ENCODE measurements around the gene AKT3.

Gene AKT3

DNA sequence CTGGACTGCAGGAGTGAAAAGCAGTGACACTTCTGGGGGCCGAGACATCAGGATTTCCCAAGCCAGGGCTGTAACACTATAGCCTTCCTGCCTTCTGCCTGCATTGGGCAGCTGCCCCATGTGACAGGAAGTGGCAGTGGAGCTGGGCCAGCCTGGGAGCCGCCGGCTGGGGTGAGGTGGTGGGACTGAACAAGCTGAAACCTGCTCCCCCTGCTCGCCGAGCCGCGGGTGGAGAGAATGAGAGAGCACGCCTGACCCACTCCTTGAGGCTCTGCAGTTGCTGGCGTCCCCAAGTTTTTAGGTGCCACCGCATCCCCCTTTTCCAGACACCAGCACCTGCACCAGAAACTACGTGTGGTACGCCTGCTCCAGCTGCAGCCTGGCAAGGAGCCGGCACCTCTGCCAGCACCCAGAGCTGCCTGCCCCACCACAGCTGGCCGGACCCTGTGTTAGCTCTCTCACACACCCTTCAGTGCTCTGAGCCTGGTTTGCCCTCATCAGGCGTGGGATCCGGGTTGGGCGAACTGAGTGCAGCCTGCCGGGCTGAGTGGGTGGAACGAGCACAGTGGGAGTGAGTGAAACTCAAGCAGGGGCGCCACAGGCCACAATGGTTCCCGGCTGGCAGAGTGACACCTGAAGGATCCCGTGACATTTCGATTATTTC lies 119.4 kb downstream of the AKT3 start:
- DNase-seq: no peak

DNA sequence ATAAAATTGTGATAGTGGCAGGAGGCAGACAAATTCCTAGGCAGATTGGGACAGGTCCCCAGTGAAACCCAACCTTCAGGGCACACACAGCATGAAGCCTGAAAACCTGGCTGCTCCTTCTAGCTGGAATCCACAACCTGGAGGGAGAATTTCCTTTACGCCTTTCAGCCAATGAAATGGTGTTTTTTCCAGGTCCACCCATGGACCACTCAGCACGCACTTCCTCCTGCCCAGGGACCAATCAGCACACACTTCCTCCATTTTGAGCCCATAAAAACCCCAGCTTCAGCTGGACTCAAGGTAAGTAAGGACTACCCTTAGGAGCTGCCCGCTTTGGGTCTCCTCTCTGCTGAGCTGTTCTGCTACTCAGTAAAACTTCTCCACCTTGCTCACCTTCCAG lies 120.1 kb downstream of the AKT3 start:
- peak; percentile 95 for DNase-seq

DNA sequence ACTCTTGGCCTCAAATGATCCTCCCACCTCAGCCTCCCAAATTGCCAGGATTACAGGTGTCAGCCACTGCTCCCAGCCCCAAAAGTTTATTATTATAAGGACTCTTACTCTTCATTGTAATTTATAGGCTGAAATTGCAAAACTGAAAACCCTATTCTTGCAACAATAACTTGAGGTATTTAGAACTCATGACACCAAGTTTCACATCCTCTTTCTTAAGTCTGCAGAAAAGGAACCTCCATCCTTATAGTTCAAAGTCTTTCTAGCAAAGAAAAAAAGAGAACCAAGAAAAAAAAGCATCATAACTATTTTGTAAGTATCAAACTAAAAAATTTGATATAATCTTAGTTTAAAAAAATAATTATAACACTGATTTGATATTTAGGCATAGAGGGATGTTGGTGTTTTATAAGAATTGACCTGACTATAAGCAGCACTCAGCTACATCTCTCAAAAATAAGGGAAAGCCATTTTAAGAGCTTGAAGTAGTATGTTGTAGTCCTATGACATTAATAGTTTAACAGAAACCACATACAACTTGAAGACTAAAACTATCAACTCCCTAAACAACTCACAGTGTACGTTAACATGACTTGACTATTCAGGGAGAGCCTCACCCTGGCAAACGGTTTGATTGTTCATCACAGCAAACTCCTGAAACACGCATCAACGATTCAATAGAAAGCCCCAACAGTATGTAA lies 122.4 kb downstream of the AKT3 start:
- peak; percentile 97 for DNase-seq

DNA sequence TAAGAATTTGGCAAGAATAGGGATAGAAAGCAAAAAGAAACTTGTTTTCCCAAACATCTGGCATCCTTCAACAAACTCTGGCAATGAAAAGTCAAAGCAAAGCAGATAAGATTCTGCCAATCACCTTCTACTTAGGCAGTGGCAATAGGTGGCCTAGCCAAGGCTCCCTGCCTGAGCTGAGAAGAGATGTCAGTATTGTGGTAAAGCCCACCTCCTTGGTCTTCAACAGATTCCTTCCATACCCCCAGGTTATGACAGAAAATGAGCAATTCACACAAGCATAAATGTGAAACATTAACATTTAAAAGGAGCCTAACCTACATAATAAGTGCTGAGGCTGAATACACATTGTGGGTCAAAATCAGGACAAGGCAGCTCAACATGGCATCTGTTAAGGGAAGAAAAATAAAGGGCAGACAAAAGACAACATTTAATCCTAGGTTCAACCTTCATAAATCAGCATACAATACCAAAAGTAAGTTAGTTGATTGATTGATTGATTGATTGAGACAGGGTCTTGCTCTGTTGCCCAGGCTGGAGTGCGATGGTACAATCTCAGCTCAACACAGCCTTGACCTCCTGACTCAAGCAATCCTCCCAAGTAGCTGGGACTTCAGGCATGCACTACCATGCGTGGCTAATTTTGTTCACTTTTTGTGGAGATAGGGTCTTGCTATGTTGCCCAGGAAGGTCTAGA lies 123.1 kb downstream of the AKT3 start:
- no peak for DNase-seq

DNA sequence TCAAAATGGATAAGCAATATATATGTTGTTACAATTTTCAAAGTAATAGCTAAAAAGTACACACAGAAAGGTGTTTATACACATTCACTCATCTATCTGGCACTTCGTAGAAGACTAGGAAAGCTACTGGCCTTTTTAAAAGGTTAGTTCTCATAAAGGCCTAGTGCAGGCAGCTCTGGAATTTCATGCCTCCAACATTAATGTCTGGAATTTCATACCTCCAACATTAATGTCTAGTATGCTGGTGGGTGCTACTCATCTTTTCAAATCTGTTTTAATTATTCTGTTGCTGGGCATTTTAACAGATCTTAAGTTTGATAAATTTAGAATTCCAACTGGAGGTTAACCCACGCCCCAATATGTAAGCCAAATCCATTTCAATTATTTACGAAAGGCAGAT lies 124.2 kb downstream of the AKT3 start:
- no peak for DNase-seq

DNA sequence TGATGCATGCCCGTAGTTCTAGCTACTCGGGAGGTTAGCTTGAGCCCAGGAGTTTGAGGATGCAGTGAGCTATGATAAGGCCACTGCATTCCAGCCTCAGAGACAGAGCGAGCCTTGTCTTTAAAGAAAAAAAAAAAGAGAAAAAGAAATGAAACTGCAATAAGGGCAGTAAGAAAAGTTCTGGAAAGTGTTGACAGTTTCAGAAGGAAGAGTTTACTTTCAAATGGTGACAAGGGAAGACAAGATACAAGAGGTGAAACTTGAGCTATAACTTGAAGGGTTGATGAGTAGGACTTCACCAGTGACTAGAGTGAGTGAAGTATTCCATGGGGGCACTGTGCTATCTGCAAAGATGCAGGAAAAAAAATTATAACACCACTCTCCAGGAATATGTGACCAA lies 125.0 kb downstream of the AKT3 start:
- no peak for DNase-seq

DNA sequence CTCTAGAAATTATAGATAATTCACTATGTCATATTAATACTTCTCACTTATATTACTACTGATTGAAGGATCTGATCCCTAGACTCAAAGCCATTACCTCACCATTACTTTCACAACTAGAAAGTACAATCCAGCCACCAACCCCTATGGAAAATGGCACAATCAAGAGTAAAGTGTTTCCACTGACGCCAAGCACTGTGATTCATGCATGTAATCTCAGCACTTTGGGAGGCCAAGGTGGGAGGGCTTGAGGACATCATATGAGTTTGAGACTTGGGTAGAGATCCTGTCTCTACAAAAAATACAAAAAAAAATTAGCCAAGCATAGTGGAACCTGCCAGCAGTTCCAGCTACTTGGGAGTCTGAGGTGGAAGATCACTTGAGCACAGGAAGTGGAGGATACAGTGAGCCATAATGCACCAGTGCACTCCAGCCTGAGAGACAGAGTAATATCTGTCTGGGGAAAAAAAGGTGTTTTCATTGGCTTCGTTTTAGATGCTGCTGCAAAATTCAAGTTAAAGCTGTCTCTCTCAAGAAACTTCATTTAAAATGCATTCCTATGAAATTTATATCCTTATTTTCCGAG lies 126.5 kb downstream of the AKT3 start:
- no peak for DNase-seq

DNA sequence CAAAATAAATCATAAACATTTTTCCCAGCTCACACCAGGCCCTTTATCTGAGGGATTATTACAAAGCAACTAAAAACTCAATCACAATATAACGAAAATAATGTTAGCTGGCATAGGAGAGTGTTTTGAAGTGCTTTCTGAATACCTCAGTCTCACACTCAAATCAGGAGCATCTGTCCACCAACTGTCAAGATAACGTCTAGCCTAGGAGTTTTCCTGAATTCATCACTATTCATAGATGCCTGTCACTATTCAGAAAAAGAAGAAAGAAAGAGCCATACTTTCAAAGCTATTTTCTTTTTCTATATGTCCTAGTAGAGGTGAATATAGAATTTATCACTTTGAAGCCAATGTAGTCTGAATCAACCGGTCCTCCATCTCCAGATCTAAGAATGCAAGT lies 127.0 kb downstream of the AKT3 start:
- DNase-seq: no peak

DNA sequence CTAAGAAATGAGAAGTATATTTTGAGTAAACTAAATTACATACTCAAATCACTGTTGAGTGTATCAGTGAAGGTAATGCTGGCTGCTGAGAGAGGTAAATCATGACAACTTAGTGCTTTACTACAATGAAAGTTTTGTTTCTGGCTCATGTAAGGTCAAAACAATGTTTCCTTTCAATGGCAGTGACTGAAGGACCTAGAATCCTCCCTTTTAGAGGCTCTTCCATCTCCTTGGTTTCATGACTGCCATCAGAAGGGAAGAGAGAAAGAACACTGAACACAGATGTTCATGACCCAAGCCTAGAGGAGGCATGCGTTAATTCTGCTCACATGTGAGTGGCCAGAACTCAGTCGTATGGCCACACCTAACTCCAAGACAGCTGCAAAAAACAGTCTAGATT lies 130.6 kb downstream of the AKT3 start:
- no peak for DNase-seq

DNA sequence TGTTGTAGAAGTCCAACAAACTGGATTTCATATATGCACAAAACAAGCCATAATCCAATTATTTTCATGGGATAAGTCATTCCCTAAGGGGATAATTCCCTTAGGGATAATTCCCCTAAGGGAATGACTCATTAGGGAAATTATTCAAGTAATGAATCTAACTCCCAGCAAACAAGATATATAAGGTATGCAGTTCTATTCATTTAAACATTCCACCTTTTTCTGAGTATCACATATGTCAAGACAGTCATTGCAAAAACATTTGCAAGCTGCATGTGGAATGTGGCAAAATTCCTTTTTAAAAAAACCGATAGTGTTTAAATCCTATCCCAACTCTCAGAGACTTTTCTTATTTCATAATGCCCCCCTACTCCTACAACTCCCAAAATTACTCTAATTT lies 131.2 kb downstream of the AKT3 start:
- no peak for DNase-seq

DNA sequence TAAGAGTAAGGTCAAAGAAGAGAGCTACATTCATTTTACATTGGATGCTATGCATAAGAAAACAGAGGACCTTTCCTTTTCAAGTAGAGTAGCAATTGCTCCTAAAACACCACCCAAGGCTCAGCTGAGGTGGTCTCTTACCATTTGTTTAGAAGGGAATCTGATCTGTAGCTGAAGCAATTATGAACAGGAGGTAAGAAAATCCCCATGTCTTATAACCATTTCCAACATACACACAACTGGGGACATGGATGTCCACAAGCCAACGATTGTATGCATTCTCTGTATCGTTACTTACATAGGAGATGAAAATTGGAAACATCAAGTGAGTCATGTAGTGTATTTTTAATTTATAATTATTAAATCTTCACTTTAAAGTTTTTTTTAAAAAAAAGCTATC lies 132.0 kb downstream of the AKT3 start:
- DNase-seq: no peak

DNA sequence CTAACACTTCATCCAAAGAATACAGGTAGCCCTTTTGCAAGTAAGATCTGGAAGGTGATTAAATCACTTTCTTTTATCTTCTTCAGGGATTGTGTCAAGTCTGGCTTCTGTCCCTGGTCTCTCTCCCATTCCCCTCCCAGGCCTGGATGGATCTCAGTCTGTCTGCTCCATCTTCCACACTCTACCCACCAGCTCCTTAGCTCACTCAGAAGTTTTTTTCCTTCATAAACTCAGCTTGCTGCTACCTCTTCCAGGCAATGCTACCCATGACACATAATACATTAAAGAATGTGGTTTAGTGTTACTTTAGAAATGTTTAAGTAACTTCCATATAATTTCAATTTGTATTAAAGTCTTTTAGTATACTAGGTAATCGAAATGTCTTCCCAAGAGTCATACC lies 133.1 kb downstream of the AKT3 start:
- DNase-seq: no peak

DNA sequence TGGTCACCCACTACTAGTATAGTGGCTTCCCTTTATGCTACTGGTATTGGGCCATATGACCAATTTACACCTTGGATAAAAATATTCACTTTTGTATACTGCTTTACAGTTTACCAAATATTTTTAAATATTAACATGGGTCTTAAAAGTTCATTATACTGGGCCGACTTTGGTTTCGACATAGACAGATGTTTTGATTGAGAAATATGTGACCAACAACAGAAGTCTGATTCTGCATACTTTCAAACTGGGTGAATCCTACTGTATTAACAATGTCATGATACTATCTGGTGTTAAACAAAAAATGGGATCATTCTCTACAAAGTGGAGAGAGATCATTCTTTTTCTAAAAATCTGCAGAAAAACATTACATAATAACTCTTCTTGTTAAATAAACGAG lies 134.8 kb downstream of the AKT3 start:
- DNase-seq: no peak

DNA sequence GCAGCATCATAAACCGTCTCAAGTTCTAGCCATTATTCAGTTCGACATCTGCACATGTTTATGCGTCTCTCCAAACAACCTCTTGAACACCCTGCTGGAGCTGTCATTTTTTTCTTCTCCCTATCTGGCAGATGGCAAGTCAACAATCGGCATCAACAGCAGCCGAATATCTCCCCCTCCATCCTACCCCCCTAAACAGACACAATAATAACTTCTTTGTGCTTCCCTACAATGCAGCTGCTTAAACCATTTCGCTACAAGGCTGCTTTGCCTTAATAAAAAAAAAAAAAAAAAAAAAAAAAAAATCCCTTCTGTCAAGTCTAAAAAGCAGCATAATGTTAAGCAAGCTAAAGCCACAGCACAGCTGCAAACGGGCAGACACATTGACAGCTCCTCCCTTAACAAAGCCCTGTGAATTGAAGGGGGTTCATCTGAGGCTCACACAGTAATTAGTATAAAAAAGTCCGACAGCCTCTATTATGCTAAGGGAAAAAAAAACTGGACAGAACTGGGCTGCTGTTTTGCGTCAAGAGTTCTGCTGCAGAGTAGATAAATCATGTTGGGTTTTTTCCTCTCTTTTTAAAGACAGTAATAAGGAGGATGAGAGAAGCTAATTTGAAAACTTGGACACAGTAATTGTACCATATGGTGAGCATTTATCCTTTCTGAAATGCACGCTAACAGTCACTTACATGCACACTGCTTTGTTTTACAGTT lies 136.4 kb downstream of the AKT3 start:
- peak; percentile 52 for DNase-seq

DNA sequence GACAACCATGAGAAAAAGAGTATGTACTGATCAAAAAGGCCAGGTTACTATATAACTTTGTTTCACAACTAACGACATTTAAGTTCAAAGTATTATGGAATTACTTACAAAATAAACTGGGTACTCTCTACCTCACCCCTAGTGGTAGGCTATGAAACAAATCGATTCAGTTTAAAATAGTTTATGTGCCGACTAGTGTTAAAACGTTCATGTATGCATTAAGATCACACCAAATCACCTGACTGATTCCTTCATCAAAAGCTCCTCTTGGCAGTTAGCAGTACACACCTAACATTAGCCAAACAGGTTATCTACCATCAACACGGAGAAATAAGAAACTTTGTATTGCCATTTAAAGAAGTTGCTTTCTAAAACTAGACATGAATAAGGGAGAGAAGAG lies 137.1 kb downstream of the AKT3 start:
- DNase-seq: peak; percentile 68

DNA sequence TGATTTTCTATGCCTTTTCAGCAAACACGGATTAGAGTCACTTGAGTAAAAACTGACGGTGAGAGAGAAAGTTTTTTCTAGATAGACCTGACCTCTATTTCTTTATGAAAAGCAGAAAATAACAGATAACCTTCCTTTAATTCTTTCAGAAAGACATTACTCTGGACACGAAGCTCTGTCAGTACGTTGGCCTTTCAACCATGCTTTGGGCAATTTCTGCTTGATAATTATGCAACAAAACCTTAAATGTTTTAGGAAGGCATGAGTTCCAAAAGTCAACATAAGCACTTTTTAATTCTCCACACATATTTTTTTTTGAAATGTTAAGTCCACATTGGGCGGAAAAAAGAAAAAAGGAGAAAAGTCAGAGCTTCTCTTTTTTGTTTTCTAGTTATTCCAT lies 137.8 kb downstream of the AKT3 start:
- DNase-seq: no peak

DNA sequence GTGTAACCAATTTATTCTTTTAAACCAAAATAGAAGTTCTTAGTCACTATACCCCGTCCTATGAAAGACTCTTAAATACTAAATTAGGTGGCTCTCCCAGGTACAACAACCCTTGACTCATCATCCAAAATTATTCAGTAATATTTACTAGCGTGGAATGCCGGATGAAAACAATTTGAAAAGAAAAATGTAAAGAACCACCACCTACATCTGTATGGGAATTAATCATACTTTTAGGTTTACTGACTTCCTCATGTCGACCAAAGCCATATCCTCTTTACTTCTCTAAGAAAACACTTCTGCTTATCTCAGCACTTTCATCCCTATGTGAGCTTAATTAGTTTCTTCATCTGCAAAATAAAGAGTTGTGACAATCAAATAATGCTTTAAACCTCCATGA lies 139.6 kb downstream of the AKT3 start:
- DNase-seq: peak; percentile 34

DNA sequence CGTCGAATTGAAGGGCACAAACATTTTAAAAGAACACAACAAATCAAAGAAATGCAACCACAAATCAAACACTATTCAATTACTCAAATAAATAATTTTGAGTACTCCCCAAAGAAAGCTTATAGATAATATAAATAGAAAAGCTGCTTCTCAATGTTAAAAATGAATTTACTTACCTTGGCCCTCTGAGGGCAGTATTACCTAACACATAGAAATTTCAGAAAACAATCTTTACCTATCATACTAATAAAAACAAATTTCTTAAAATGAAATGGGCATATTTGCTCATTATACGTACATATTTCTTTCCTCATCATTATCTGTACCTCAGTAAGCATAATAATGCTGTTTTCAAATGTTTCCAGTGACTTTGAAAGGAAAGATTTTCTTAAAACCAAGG lies 141.8 kb downstream of the AKT3 start:
- DNase-seq: no peak

DNA sequence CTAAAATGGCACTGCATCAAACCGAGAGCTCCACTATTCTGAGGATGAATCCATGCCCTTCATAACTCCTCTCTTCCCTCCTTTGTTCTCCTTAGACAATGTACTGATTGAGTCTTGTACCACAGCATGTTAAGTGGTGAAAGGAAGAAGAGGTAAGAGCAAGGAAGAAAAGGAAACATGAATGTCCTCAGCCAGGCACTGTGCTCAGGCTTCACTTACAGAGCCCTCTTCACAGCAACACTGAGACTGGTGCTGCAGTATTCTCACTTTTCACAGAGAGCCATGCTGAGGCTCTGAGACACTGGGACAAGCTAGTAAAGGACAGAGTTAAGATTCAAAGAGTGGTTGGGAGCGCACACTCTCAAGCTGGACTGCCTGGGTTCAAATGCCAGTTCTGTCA lies 143.5 kb downstream of the AKT3 start:
- no peak for DNase-seq

DNA sequence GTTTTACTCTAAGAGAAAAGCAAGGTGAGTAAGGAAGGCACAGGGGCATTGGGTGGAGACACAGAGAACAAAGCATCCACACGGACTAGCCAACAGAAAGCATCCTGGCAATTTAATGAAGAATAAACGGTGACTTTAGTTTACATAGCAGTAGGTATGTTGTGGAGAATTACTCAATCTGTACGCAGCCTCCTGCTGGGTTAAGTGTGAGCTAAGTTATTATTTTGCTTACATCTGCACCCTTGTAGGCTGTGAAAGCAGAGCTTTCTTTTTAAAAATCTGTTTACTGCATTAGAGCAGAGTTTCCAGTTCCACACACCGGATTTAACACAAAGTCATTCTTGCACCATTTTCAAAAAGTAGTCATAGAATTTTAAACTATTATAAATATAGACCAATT lies 144.5 kb downstream of the AKT3 start:
- DNase-seq: no peak

DNA sequence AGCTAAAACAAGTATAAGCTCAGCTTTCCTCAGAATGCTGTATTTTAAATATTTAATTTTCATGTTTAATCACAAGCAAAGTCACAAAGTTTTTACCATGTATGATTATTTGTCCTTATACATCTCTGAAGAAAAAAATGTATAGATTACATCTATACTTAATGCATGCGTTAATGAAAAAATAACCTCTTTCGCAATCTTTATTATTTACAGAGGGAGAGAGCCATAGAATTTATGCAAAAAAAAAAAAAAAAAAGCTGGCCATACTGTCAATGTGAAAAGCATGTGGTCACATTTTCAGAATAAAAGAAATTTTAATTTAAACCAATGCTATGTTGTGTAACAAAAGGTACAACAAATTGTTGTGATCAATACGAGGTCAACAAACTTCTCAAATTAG lies 148.2 kb downstream of the AKT3 start:
- no peak for DNase-seq

DNA sequence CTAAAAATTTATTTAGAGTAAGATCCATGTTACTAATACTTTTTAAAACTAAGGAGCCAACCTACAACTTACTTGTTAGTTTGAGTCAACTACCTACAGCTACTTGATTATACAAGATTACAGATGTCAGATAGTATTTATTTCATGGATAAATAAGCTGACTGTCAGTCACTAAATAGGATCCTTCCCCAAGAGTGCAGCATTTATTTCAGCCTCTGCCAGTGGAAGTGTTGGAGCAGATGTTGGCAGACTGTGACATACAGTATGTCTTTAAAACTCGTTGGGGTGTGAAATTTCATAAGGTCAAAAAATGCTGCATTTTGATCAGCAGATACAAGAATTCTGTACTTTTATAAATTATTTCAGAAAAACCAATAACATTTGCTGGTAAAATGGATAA lies 156.2 kb downstream of the AKT3 start:
- no peak for DNase-seq

DNA sequence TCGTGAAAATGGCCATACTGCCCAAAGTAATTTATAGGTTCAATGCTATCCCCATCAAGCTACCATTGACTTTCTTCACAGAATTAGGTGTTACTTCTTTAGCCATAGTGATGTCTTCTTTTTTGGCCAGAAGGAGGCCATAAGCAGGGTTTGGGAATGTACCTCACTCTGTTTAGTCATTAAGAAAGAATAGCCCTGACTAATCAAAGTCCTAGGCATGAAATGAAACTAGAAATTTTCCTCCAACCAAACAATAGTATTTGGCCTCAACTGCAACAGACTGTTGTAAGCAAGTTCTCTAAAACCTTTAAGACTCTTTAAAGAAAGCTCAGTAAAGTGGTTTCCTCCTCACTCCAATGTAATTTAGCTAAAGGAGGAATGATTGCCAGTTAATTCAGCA lies 163.9 kb downstream of the AKT3 start:
- DNase-seq: no peak
